HEK293 (cell line): ENCODE measurements around the gene SCN4A.

Source experiments
- ATF2 ChIP-seq: fragments of 450-650 bp; formaldehyde crosslinking; IDR thresholded peaks from 2 replicates; pipeline ENCODE4 v1.5.1; 2016; ENCODE audit warnings: missing biosample characterization, missing genetic modification characterization, low read depth
- BCL11A ChIP-seq: fragments of 450-650 bp; formaldehyde crosslinking; IDR thresholded peaks from 2 replicates; pipeline ENCODE4 v1.5.1; 2016; ENCODE audit warnings: low read depth, missing biosample characterization, missing genetic modification characterization
- CTCF ChIP-seq: fragments of 450-650 bp; formaldehyde crosslinking; IDR thresholded peaks from 2 replicates; pipeline ENCODE4 v1.5.1; 2016; ENCODE audit warnings: missing biosample characterization, missing genetic modification characterization
- GLIS1 ChIP-seq: fragments of 450-650 bp; formaldehyde crosslinking; IDR thresholded peaks from 2 replicates; pipeline ENCODE4 v1.5.1; 2016; ENCODE audit warnings: missing biosample characterization, missing genetic modification characterization
- KLF17 ChIP-seq: fragments of 450-650 bp; formaldehyde crosslinking; IDR thresholded peaks from 2 replicates; pipeline ENCODE4 v1.5.1; 2016; ENCODE audit warnings: missing biosample characterization, missing genetic modification characterization
- ZEB2 ChIP-seq: fragments of 450-650 bp; formaldehyde crosslinking; IDR thresholded peaks from 2 replicates; pipeline ENCODE4 v1.5.1; 2016; ENCODE audit warnings: missing biosample characterization, missing genetic modification characterization
- ZNF335 ChIP-seq: fragments of 450-650 bp; formaldehyde crosslinking; conservative IDR thresholded peaks from 2 replicates; pipeline ENCODE4 v1.5.1; 2016; ENCODE audit warnings: missing biosample characterization, missing genetic modification characterization
- ZNF501 ChIP-seq: fragments of 450-650 bp; formaldehyde crosslinking; IDR thresholded peaks from 2 replicates; pipeline ENCODE4 v1.5.1; 2016; ENCODE audit warnings: missing biosample characterization, missing genetic modification characterization
- ZXDB ChIP-seq: fragments of 450-650 bp; formaldehyde crosslinking; IDR thresholded peaks from 2 replicates; pipeline ENCODE4 v1.5.1; 2016; ENCODE audit warnings: missing biosample characterization, missing genetic modification characterization

- TF ChIP-seq ATF2 (tag by site-specific recombination) (no peak), CTCF (no peak), BCL11A (tag by site-specific recombination) (no peak), KLF17 (no peak), ZXDB (no peak), ZEB2 (tag by site-specific recombination) (no peak), ZNF335 (tag by site-specific recombination) (no peak), GLIS1 (tag by site-specific recombination) (no peak), ZNF501 (tag by site-specific recombination) (no peak)
Measured at GRCh38 chr17:63928966-63929695, 43.6 kb downstream of the SCN4A start.
